ENCODE measurements around the gene PRKCE. TPM values are rescaled to one million over a fixed set of nuclear protein-coding genes. Genes with fewer than 3 reads are reported as not detected.
A peak's percentile ranks its signal among the peaks of the same experiment; 100 is the strongest.

The PRKCE gene
- total and polyA plus RNA-seq, 4 donors: 2.5 to 38.6 (median 5.8) TPM

DNA sequence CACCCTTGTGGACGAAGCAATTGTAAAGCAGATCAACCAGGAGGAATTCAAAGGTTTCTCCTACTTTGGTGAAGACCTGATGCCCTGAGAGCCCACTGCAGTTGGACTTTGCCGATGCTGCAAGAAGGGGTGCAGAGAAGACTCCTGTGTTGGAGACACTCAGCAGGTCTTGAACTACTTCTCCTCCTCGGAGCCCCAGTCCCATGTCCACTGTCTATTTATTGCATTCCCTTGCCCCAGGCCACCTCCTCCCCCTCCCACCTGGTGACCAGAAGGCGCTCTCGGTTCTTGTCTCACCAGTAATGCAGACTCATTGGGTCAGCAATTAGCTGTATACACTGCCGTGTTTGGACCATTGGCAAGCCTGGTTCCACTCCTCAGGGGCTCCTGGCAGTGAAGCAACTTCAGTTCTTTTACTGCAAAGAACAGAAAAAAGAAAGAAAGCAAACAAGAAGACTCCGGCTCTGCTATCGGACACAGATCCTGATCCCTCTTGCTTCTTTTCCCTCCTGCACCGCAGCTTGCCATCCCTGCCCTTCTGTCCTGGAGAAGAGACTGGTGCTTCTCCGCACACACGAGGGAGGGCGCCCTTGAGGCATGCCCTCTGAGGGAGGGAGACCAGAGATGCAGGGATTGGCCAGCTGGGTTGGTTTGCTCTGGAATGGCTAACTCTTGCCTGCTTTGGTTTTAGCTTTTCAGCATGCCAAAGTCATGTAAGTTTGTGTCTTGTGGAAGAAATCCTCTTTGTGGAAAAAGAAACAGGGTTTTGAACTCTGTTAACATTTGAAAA is 533.5 kb downstream of the PRKCE start:
- TF ChIP-seq GABPA (IDR thresholded peaks at IDR 0.05 in 1 of 2, conservative IDR thresholded peaks at IDR 0.05 in 1 of 2) (no peak), RAD21 (IDR thresholded peaks at IDR 0.05) (peak in 1 of 2 donors; percentile 48), YY1 (IDR thresholded peaks at IDR 0.05) (no peak)
- Histone ChIP-seq H3K4me3 (ENCODE audit: low read depth in 1 of 3, low read length in 3 of 3) (no peak overlapping the region), H3K27me3 (ENCODE audit: control insufficient read depth in 4 of 4, insufficient read depth in 4 of 4, low read length in 3 of 4) (no peaks in the 10 kb centered on the region), H3K9me3 (ENCODE audit: control insufficient read depth in 4 of 4, low read length in 3 of 4) (no peaks in the 10 kb centered on the region), H3K9ac (ENCODE audit: low read depth in 1 of 2, low read length in 2 of 2) (no peak overlapping the region), H3K4me1 (ENCODE audit: control insufficient read depth in 4 of 4, insufficient read depth in 4 of 4, low read length in 3 of 4) (peaks cover 0 to 14% (median 6%) of the 10 kb centered on the region in 4 donors), H3K36me3 (ENCODE audit: control insufficient read depth in 4 of 4, insufficient read depth in 3 of 4, low read depth in 1 of 4, low read length in 3 of 4) (peaks cover 0 to 8% (median 4%) of the 10 kb centered on the region in 4 donors), H3K27ac (ENCODE audit: low read depth in 1 of 2, low read length in 2 of 2) (no peak overlapping the region)
- 91% methylated on average over 12 of the region's 12 CpGs for WGBS
- peak; percentile 31 for DNase-seq (ENCODE audit: low spot score)

DNA sequence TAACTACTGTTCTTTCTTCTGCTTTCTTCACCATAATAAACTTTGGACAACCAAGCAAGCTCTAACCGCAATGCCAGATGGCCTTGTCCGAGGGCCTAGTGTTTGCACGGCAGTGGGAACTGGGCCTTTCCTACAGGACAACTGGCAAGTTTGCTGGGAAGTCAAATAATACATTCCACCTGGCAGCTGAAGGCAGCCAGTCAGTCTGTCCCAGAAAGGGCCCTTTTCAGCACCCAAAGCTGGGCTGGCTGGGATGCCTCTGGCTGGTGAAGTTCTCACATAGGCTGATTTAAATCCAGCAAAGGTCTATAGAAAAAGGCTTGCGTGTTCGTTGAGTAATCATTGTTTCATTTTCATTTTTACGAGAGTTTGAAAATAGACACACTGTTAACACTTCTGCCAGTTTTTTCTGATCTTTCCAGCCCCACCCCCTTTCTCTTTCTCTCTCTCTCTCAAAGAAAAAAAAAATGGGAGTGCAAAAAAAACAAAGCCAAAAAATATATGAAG is 535.7 kb downstream of the PRKCE start:
- H3K9ac ChIP-seq (ENCODE audit: low read depth in 1 of 2, low read length in 2 of 2): peak overlapping the region; percentile 33 to 52
- H3K27ac ChIP-seq (ENCODE audit: low read depth in 1 of 2, low read length in 2 of 2): peak overlapping the region; percentile 74 to 91
- H3K36me3 ChIP-seq (ENCODE audit: control insufficient read depth in 4 of 4, insufficient read depth in 3 of 4, low read depth in 1 of 4, low read length in 3 of 4): peaks cover 0 to 8% (median 4%) of the 10 kb centered on the region in 4 donors
- H3K27me3 ChIP-seq (ENCODE audit: control insufficient read depth in 4 of 4, insufficient read depth in 4 of 4, low read length in 3 of 4): no peaks in the 10 kb centered on the region
- TF ChIP-seq RXRA (IDR thresholded peaks at IDR 0.05) (peak; percentile 71 to 83), EGR1 (IDR thresholded peaks at IDR 0.05; ENCODE audit: low read depth in 2 of 2) (no peak), FOXA1 (IDR thresholded peaks at IDR 0.05) (no peak), JUND (IDR thresholded peaks at IDR 0.05) (peak in 1 of 2 donors; percentile 43), HNF4G (IDR thresholded peaks at IDR 0.05) (peak; percentile 20), RAD21 (IDR thresholded peaks at IDR 0.05) (peak; percentile 58 to 70), HNF4A (conservative IDR thresholded peaks at IDR 0.05) (peak; percentile 66 to 77), YY1 (IDR thresholded peaks at IDR 0.05) (peak; percentile 58), SP1 (IDR thresholded peaks at IDR 0.05) (peak; percentile 59)
- TF ChIP-seq, protein P1, sequence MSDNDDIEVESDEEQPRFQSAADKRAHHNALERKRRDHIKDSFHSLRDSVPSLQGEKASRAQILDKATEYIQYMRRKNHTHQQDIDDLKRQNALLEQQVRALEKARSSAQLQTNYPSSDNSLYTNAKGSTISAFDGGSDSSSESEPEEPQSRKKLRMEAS (IDR thresholded peaks at IDR 0.05): peak; percentile 75
- TF ChIP-seq, protein P2, sequence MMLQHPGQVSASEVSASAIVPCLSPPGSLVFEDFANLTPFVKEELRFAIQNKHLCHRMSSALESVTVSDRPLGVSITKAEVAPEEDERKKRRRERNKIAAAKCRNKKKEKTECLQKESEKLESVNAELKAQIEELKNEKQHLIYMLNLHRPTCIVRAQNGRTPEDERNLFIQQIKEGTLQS (IDR thresholded peaks at IDR 0.05): no peak
- TF ChIP-seq, protein P3, sequence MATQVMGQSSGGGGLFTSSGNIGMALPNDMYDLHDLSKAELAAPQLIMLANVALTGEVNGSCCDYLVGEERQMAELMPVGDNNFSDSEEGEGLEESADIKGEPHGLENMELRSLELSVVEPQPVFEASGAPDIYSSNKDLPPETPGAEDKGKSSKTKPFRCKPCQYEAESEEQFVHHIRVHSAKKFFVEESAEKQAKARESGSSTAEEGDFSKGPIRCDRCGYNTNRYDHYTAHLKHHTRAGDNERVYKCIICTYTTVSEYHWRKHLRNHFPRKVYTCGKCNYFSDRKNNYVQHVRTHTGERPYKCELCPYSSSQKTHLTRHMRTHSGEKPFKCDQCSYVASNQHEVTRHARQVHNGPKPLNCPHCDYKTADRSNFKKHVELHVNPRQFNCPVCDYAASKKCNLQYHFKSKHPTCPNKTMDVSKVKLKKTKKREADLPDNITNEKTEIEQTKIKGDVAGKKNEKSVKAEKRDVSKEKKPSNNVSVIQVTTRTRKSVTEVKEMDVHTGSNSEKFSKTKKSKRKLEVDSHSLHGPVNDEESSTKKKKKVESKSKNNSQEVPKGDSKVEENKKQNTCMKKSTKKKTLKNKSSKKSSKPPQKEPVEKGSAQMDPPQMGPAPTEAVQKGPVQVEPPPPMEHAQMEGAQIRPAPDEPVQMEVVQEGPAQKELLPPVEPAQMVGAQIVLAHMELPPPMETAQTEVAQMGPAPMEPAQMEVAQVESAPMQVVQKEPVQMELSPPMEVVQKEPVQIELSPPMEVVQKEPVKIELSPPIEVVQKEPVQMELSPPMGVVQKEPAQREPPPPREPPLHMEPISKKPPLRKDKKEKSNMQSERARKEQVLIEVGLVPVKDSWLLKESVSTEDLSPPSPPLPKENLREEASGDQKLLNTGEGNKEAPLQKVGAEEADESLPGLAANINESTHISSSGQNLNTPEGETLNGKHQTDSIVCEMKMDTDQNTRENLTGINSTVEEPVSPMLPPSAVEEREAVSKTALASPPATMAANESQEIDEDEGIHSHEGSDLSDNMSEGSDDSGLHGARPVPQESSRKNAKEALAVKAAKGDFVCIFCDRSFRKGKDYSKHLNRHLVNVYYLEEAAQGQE (IDR thresholded peaks at IDR 0.05): peak; percentile 83
- TF ChIP-seq, protein P4, sequence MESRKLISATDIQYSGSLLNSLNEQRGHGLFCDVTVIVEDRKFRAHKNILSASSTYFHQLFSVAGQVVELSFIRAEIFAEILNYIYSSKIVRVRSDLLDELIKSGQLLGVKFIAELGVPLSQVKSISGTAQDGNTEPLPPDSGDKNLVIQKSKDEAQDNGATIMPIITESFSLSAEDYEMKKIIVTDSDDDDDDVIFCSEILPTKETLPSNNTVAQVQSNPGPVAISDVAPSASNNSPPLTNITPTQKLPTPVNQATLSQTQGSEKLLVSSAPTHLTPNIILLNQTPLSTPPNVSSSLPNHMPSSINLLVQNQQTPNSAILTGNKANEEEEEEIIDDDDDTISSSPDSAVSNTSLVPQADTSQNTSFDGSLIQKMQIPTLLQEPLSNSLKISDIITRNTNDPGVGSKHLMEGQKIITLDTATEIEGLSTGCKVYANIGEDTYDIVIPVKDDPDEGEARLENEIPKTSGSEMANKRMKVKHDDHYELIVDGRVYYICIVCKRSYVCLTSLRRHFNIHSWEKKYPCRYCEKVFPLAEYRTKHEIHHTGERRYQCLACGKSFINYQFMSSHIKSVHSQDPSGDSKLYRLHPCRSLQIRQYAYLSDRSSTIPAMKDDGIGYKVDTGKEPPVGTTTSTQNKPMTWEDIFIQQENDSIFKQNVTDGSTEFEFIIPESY (IDR thresholded peaks at IDR 0.05): peak; percentile 24
- H3K4me3 ChIP-seq (ENCODE audit: low read depth in 1 of 3, low read length in 3 of 3): no peak overlapping the region
- peaks cover 0 to 14% (median 6%) of the 10 kb centered on the region in 4 donors for H3K4me1 ChIP-seq (ENCODE audit: control insufficient read depth in 4 of 4, insufficient read depth in 4 of 4, low read length in 3 of 4)
- no peaks in the 10 kb centered on the region for H3K9me3 ChIP-seq (ENCODE audit: control insufficient read depth in 4 of 4, low read length in 3 of 4)
- DNase-seq (ENCODE audit: low spot score): peak; percentile 31
- WGBS: 10% methylated on average over 6 of the region's 6 CpGs

All from liver (tissue), 9 donors.